HepG2 (cell line): ENCODE results near the gene CNMD.

Experiments used
- CTCF ChIP-seq: sonication (generic); formaldehyde crosslinking; IDR thresholded peaks from 2 replicates; pipeline ENCODE4 v1.5.0; 2020; ENCODE audit warnings: mild to moderate bottlenecking, missing genetic modification reagents, moderate library complexity
- FIP1L1 ChIP-seq: fragments of 200-400 bp; formaldehyde crosslinking; IDR thresholded peaks from 2 replicates; pipeline ENCODE4 v1.6.1; 2018; ENCODE audit warnings: low read depth, mild to moderate bottlenecking, low read length, moderate library complexity, borderline replicate concordance; ENCODE audit not compliant: insufficient read depth
- GFI1 ChIP-seq: sonication (generic); formaldehyde crosslinking; IDR thresholded peaks from 2 replicates; pipeline ENCODE4 v1.5.0; 2020; ENCODE audit warnings: missing genetic modification reagents, mild to moderate bottlenecking, borderline replicate concordance
- NR3C1 ChIP-seq: sonication (generic); formaldehyde crosslinking; IDR thresholded peaks from 2 replicates; pipeline ENCODE4 v1.4.0; 2020; ENCODE audit warnings: missing genetic modification reagents
- TCF12 ChIP-seq, 2 experiments: fragments of 450-650 bp in 1 of 2; sonication (generic) in 1 of 2; formaldehyde crosslinking in 1 of 2; IDR thresholded peaks; 2 replicates each; pipeline versions ENCODE4 v1.6.1 to v1.8.0; 2017 to 2022; ENCODE audit warnings: antibody characterized with exemption in 1 of 2, mild to moderate bottlenecking in 1 of 2, missing genetic modification reagents in 1 of 2, moderate library complexity in 1 of 2
- TF ChIP-seq, protein P1 (sequence below): IDR thresholded peaks from 2 replicates; pipeline ENCODE4 v1.6.1; 2016

DNA sequence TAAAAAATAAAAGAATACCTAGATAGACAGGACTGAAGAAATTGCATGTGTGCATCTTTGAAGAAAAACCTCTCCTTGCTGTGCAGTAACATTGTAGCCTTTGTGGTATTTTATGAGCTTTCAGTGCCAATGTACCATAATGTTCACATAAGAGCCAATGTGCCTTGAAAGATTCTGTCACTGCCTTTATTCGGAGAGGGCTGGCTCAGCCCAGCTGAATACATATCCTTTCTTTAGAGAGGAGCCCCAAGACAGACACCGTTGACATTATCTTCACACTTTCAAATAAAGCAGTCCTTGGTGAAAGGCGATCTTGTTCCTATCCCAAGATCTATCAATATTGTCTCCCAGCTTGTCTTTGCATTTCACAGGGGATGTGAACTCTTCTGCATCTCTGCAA lies 18.5 kb upstream of the CNMD start:
- TF ChIP-seq NR3C1 (no peak), CTCF (no peak), FIP1L1 (no peak), TCF12 (IDR thresholded peaks at IDR 0.05) (no peak), TCF12 (CRISPR knock-in tag; IDR thresholded peaks at IDR 0.05) (no peak), GFI1 (no peak)
- TF ChIP-seq, protein P1, sequence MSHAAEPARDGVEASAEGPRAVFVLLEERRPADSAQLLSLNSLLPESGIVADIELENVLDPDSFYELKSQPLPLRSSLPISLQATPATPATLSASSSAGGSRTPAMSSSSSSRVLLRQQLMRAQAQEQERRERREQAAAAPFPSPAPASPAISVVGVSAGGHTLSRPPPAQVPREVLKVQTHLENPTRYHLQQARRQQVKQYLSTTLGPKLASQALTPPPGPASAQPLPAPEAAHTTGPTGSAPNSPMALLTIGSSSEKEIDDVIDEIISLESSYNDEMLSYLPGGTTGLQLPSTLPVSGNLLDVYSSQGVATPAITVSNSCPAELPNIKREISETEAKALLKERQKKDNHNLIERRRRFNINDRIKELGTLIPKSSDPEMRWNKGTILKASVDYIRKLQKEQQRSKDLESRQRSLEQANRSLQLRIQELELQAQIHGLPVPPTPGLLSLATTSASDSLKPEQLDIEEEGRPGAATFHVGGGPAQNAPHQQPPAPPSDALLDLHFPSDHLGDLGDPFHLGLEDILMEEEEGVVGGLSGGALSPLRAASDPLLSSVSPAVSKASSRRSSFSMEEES (CRISPR knock-in tag) = no peak
